ENCODE data around the gene UGT1A8.

- TF ChIP-seq, protein P1, sequence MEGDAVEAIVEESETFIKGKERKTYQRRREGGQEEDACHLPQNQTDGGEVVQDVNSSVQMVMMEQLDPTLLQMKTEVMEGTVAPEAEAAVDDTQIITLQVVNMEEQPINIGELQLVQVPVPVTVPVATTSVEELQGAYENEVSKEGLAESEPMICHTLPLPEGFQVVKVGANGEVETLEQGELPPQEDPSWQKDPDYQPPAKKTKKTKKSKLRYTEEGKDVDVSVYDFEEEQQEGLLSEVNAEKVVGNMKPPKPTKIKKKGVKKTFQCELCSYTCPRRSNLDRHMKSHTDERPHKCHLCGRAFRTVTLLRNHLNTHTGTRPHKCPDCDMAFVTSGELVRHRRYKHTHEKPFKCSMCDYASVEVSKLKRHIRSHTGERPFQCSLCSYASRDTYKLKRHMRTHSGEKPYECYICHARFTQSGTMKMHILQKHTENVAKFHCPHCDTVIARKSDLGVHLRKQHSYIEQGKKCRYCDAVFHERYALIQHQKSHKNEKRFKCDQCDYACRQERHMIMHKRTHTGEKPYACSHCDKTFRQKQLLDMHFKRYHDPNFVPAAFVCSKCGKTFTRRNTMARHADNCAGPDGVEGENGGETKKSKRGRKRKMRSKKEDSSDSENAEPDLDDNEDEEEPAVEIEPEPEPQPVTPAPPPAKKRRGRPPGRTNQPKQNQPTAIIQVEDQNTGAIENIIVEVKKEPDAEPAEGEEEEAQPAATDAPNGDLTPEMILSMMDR (IDR thresholded peaks at IDR 0.05 in 8 of 11, conservative IDR thresholded peaks at IDR 0.05 in 3 of 11) = no peak
- no peak for TF ChIP-seq POLR2A (IDR thresholded peaks at IDR 0.05)
These were observed 111.4 kb downstream of the UGT1A8 start, which contains the start of gene UGT1A3 for GRCh38 chr2:233728723-233729301.

All from spleen (tissue), 7 donors.